SH-SY5Y (cell line): ENCODE results near the gene NMB.

Experiments used
- GATA2 ChIP-seq: IDR thresholded peaks from 2 replicates; pipeline ENCODE4 v1.6.1; 2011; ENCODE audit warnings: mild to moderate bottlenecking, low read depth, low read length
- GATA3 ChIP-seq: IDR thresholded peaks from 2 replicates; pipeline ENCODE4 v1.6.1; 2011; ENCODE audit warnings: low read depth, mild to moderate bottlenecking, low read length, moderate library complexity

NMB gene

DNA sequence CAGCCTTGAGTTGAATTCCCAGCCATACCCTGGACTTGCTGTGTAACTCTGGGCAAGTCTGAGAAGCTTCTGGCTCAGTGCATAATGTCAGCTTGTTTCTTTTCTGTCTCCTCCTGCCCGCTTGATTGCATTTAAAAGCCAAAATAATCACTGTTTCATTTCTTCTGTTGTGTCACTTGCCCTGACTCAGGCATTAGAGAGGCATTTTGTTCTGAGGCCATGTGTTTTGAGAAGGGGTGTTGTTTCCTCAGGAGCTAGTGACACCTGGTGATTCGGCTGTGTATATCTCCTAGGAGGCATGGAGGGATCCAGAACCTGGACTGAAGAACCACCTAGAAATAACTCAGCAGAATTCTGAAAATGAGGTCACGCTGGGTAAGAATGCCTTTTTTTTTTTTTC is 19.9 kb downstream of the NMB start:
- TF ChIP-seq GATA3: no peak

DNA sequence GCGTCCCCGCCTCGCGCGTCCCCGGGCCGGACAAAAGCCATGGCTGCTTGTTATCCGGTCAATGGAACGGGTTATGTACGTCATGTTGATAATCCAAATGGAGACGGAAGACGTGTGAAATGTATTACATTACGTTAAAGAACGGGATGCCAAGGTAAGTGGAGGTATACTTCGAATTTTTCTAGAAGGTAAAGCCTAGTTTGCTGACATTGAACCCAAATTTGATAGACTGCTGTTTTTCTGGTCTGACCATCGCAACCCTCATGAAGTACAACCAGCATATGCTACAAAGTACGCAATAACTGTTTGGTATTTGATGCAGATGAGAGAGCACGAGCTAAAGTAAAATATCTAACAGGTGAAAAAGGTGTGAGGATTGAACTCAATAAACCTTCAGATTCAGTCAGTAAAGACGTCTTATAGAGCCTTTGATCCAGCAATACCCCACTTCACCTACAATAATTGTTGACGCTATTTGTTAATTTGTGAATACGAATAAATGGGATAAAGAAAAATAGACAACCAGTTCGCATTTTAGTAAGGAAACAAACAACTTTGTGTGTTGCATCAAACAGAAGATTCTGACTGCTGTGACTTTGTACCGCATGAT is 23.7 kb downstream of the NMB start:
- no peak for TF ChIP-seq GATA2
- no peak for TF ChIP-seq GATA3

DNA sequence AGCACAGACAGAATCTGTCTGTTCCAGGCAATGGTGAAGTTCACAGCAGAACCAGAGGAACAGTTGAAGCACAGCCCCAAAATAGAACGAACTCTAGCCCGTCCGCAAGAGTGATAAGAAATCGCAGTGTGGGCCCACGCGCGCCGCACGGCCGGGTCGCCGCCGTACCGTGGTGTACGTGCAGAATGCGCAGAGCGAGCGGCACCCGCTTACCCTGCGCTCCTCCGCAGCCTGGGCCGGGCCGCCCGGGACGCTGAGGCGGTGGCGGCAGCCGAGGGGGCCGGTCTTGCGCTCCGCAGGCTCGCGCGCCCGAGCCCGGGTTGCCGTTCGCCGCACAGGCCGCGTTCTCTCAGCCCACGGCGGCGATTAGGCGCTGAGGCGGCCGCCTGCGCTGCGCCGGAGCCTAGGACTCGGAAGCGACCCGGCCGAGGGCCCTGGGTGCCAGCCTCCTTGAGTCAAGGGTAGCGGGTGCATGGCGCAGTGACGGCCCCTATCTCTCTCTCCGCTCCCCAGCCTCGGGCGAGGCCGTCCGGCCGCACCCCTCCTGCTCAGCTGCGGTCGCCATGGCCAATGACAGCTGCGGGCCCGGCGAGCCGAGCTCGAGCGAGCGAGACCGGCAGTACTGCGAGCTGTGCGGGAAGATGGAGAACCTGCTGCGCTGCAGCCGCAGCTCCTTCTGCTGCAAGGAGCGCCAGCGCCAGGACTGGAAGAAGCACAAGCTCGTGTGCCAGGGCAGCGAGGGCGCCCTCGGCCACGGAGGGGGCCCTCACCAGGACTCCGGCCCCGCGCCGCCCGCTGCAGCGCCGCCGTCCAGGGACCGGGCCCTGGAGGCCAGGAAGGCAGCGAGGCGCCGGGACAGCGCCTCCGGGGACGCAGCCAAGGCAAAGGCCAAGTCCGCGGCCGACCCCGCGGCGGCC is 24.4 kb downstream of the NMB start:
- TF ChIP-seq GATA3: no peak
- TF ChIP-seq GATA2: no peak

DNA sequence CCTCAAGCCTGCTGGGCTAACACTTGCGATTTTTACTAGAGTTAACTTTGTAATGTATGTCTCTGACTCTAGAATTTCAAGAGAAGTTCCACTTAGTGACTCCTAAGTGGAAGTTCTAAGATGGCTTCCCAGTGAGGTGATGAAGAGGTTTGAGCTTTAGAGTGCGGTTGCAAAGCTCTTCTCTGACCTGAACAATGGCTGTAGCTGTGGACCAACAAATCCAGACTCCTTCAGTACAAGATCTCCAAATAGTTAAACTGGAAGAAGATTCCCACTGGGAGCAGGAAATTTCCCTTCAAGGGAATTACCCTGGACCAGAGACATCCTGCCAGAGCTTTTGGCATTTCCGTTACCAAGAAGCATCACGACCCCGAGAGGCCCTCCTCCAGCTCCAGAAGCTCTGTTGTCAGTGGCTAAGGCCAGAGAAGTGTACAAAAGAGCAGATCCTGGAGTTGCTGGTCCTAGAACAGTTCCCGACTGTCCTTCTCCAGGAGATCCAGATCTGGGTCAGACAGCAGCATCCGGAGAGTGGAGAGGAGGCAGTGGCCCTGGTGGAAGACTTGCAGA is 26.2 kb downstream of the NMB start:
- TF ChIP-seq GATA2 (no peak), GATA3 (no peak)

- TF ChIP-seq GATA3: no peak
- TF ChIP-seq GATA2: no peak
Observed at GRCh38 chr15:84629033-84629432, 29.0 kb downstream of the NMB start.

GRCh38 chr15:84625123-84625522 is 32.9 kb downstream of the NMB start:
- TF ChIP-seq GATA2 (no peak), GATA3 (no peak)

- TF ChIP-seq GATA2 (no peak), GATA3 (no peak)
Observed at GRCh38 chr15:84624359-84624758, 33.6 kb downstream of the NMB start.

- TF ChIP-seq GATA3: no peak
- TF ChIP-seq GATA2: no peak
Observed at GRCh38 chr15:84621358-84621979, 36.5 kb downstream of the NMB start.

DNA sequence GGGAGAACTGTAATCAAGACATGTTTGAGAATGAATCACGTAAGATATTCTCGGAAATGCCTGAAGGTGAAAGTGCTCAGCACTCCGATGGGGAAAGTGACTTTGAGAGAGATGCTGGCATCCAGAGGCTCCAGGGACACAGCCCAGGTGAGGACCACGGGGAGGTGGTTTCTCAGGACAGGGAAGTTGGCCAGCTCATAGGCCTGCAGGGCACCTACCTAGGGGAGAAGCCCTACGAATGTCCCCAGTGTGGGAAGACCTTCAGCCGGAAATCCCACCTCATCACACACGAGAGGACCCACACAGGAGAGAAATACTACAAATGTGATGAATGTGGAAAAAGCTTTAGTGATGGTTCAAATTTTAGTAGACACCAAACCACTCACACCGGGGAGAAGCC is 37.4 kb downstream of the NMB start:
- TF ChIP-seq GATA2 (no peak), GATA3 (no peak)

- TF ChIP-seq GATA2 (no peak), GATA3 (no peak)
Observed at GRCh38 chr15:84616235-84616634, 41.8 kb downstream of the NMB start.

GRCh38 chr15:84611631-84612030 is 46.4 kb downstream of the NMB start:
- no peak for TF ChIP-seq GATA2
- no peak for TF ChIP-seq GATA3

DNA sequence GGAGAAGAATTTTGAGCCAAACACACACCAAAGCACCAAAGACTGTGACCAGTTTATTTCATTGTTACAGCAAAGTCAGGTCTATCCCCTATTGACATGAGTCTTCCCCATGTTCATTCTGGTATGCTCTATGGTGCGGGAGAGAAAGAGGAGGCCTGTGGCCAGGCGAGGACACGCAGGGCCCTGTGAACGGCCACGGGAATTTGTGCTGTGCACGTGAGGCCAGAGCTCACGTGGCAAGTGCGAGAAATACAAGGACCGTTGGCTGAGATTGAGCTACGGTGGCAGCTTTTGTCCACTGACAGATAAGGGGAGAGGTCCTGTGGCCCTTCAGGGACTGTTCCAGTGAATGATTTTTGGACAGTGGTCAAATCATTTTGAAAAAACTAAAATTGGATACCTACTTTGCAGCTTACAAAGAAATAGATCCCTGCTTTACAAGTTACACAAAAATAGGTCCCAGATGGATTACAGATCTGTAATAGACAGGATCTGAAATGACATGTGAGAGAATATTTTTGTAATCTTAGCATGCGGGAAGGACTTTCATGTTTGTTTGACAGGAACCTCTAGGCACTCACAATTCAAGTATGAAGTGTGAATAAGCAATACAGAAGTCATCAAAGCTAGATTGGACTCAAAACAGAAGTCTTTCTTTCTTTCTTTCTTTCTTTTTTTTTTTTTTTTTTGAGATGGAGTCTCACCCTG is 48.0 kb downstream of the NMB start:
- no peak for TF ChIP-seq GATA3
- no peak for TF ChIP-seq GATA2

GRCh38 chr15:84608707-84609284 is 49.2 kb downstream of the NMB start:
- TF ChIP-seq GATA2: no peak

GRCh38 chr15:84606653-84607120 is 51.3 kb downstream of the NMB start:
- TF ChIP-seq GATA3: no peak
- TF ChIP-seq GATA2: no peak

DNA sequence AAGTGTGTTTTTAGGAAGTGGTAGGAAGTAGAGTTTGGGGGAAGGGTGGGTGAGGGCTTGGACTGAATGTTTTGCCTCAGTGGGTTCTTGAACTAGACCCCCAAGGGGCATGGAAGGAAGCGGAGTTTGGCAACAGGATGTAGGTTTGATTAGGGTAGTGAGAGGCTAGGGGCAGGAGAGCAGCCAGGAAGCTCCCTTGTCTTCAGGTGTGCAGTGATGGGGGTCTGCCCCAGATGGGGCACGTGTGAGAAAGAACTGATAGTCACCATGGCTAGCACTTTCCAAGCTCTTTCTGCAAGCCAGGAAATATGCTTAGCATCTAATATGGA is 52.5 kb downstream of the NMB start:
- TF ChIP-seq GATA3 (no peak), GATA2 (no peak)
